SK-N-SH treated with all-trans-retinoic acid at 6 μM for 48 hours (cell line): ENCODE measurements around the gene PTPRC.

Source experiments
- ATAC-seq: fragments of 200-7000 bp; cut with Tn5 transposase; 3 replicates; pipeline ENCODE4 v1.9.1; 2020; ENCODE audit warnings: mild to moderate bottlenecking, moderate library complexity
- BACH2 ChIP-seq: fragments of 250-450 bp; sonication (Bioruptor Pico); IDR thresholded peaks from 2 replicates; pipeline ENCODE4 v1.9.0; 2021; ENCODE audit warnings: mild to moderate bottlenecking, borderline replicate concordance
- CREB5 ChIP-seq: fragments of 250-450 bp; sonication (Bioruptor Pico); IDR thresholded peaks from 2 replicates; pipeline ENCODE4 v1.5.1; 2020; ENCODE audit warnings: low read depth, mild to moderate bottlenecking, moderate library complexity
- CSDC2 ChIP-seq: fragments of 250-450 bp; sonication (Bioruptor Pico); IDR thresholded peaks from 2 replicates; pipeline ENCODE4 v1.5.0; 2020; ENCODE audit warnings: mild to moderate bottlenecking, moderate library complexity
- CSRNP3 ChIP-seq: fragments of 250-450 bp; sonication (Bioruptor Pico); IDR thresholded peaks from 2 replicates; pipeline ENCODE4 v1.5.1; 2021; ENCODE audit warnings: mild to moderate bottlenecking, moderate library complexity
- ISL1 ChIP-seq: fragments of 250-450 bp; sonication (Bioruptor Pico); IDR thresholded peaks from 2 replicates; pipeline ENCODE4 v2.1.2; 2022; ENCODE audit warnings: mild to moderate bottlenecking, moderate library complexity
- OSR1 ChIP-seq: fragments of 250-450 bp; sonication (Bioruptor Pico); IDR thresholded peaks from 2 replicates; pipeline ENCODE4 v1.8.0; 2022; ENCODE audit warnings: moderate library complexity, mild to moderate bottlenecking, inconsistent platforms
- PATZ1 ChIP-seq: fragments of 250-450 bp; sonication (Bioruptor Pico); IDR thresholded peaks from 2 replicates; pipeline ENCODE4 v1.8.0; 2020; ENCODE audit warnings: mild to moderate bottlenecking, moderate library complexity, borderline replicate concordance
- POU6F1 ChIP-seq: fragments of 250-450 bp; sonication (Bioruptor Pico); IDR thresholded peaks from 2 replicates; pipeline ENCODE4 v1.8.0; 2021; ENCODE audit warnings: low read depth, mild to moderate bottlenecking, moderate library complexity, borderline replicate concordance
- PPARA ChIP-seq: fragments of 250-450 bp; sonication (Bioruptor Pico); IDR thresholded peaks from 2 replicates; pipeline ENCODE4 v1.5.0; 2020; ENCODE audit warnings: mild to moderate bottlenecking, borderline replicate concordance
- RARB ChIP-seq: fragments of 250-450 bp; sonication (Bioruptor Pico); IDR thresholded peaks from 2 replicates; pipeline ENCODE4 v1.8.0; 2021; ENCODE audit warnings: mild to moderate bottlenecking, moderate library complexity
- TCF4 ChIP-seq: fragments of 250-450 bp; sonication (Bioruptor Pico); IDR thresholded peaks from 2 replicates; pipeline ENCODE4 v1.8.0; 2021; ENCODE audit warnings: mild to moderate bottlenecking, moderate library complexity, borderline replicate concordance
- TOX ChIP-seq: fragments of 250-450 bp; sonication (Bioruptor Pico); IDR thresholded peaks from 2 replicates; pipeline ENCODE4 v1.8.0; 2021; ENCODE audit warnings: mild to moderate bottlenecking, moderate library complexity, borderline replicate concordance
- TSHZ2 ChIP-seq: fragments of 250-450 bp; sonication (Bioruptor Pico); IDR thresholded peaks from 2 replicates; pipeline ENCODE4 v1.5.0; 2020; ENCODE audit warnings: mild to moderate bottlenecking, moderate library complexity
- ZC3H10 ChIP-seq: fragments of 250-450 bp; sonication (Bioruptor Pico); IDR thresholded peaks from 2 replicates; pipeline ENCODE4 v1.5.1; 2021; ENCODE audit warnings: mild to moderate bottlenecking, moderate library complexity
- ZFP3 ChIP-seq: fragments of 250-450 bp; sonication (Bioruptor Pico); IDR thresholded peaks from 2 replicates; pipeline ENCODE4 v1.5.0; 2020; ENCODE audit warnings: mild to moderate bottlenecking, moderate library complexity
- ZFP30 ChIP-seq: fragments of 450-650 bp; formaldehyde crosslinking; IDR thresholded peaks from 2 replicates; pipeline ENCODE4 v1.5.0; 2022; ENCODE audit warnings: mild to moderate bottlenecking, moderate library complexity
- ZNF565 ChIP-seq: fragments of 450-650 bp; formaldehyde crosslinking; conservative IDR thresholded peaks from 2 replicates; pipeline ENCODE4 v1.5.0; 2020; ENCODE audit warnings: low read depth, mild to moderate bottlenecking, moderate library complexity
- ZNF70 ChIP-seq: fragments of 450-650 bp; formaldehyde crosslinking; IDR thresholded peaks from 2 replicates; pipeline ENCODE4 v1.5.0; 2020; ENCODE audit warnings: mild to moderate bottlenecking, moderate library complexity
- ZNF8 ChIP-seq: fragments of 450-650 bp; formaldehyde crosslinking; IDR thresholded peaks from 2 replicates; pipeline ENCODE4 v1.5.0; 2020; ENCODE audit warnings: mild to moderate bottlenecking, moderate library complexity

The PTPRC gene

GRCh38 chr1:198763298-198763714 is 124.5 kb downstream of the PTPRC start:
- no peak for ATAC-seq
- TF ChIP-seq ZFP3 (CRISPR knock-in tag) (no peak), ZC3H10 (no peak), TSHZ2 (CRISPR knock-in tag) (no peak), RARB (CRISPR knock-in tag) (no peak), ZNF565 (no peak), BACH2 (CRISPR knock-in tag) (no peak), ISL1 (no peak), POU6F1 (CRISPR knock-in tag) (no peak), CREB5 (CRISPR knock-in tag) (no peak), PPARA (CRISPR knock-in tag) (no peak), PATZ1 (CRISPR knock-in tag) (no peak), CSDC2 (CRISPR knock-in tag) (no peak), ZNF70 (no peak), TCF4 (no peak), TOX (CRISPR knock-in tag) (no peak), CSRNP3 (CRISPR knock-in tag) (no peak), ZFP30 (CRISPR knock-in tag) (no peak)

- no peak for ATAC-seq
Observed at GRCh38 chr1:198764748-198765147, 125.9 kb downstream of the PTPRC start.

More at GRCh38 chr1:198764748-198765147, 125.9 kb downstream of the PTPRC start:
- TF ChIP-seq ZNF8 (CRISPR knock-in tag) (no peak), OSR1 (no peak), CSRNP3 (CRISPR knock-in tag) (no peak), ZNF565 (no peak), TSHZ2 (CRISPR knock-in tag) (no peak), PATZ1 (CRISPR knock-in tag) (no peak), ZFP30 (CRISPR knock-in tag) (no peak), BACH2 (CRISPR knock-in tag) (no peak), ISL1 (no peak), ZFP3 (CRISPR knock-in tag) (no peak), POU6F1 (CRISPR knock-in tag) (no peak), CSDC2 (CRISPR knock-in tag) (no peak), TOX (CRISPR knock-in tag) (no peak), ZNF70 (no peak)
